Activated CD4-positive, CD25-positive, alpha-beta regulatory T cell (primary cell): ENCODE results near the gene TRAPPC6A.
"Not testable (repeated sequence)": the region's sequence is repeated elsewhere in the genome, so short reads cannot be mapped to it uniquely, and the experiment has no call there.

Source experiments
- DNase-seq, 4 experiments: peaks; one replicate each; lab custom pipeline; 2025; lab: John Stamatoyannopoulos, UW

TRAPPC6A gene

DNA sequence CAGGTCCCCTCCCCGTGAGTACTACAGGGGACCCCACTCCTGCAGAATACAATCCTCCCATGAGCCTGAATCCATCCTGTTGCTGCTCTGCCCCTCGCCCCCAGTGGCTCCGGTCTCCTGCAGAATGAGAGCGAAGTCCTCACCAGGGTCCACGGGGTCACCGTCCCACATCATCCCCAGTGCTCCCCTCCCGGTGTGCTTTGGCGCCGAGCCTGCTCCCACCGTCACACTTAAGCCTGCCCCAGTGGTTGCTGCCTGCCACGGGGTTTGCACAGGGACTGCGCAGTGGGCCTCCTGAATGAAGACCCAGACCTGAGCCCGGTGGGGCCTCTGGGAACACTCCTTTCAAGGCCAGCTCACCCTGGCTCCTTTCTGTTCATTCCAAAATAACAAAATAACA lies 47.8 kb downstream of the TRAPPC6A start:
- DNase-seq, result no peak

DNA sequence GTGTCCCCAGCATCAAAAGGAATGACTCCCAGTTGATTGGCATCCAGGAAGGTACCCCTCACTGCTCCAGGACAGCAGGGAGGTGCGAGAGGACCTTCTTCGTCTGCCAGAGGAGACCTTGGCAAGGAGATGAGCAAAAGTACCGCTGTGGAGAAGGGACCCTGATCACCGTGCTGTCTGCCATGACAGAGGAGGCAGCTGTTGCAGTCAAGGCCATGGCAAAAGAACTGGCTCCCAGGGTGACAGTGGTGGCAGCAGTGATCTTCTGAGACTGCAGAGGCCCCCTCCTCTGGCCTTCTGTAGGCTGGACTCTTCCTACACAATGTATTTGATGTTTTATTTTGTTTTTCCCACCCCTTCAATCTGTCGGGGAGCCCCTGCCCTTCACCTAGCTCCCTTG lies 49.2 kb downstream of the TRAPPC6A start:
- DNase-seq, result no peak

DNA sequence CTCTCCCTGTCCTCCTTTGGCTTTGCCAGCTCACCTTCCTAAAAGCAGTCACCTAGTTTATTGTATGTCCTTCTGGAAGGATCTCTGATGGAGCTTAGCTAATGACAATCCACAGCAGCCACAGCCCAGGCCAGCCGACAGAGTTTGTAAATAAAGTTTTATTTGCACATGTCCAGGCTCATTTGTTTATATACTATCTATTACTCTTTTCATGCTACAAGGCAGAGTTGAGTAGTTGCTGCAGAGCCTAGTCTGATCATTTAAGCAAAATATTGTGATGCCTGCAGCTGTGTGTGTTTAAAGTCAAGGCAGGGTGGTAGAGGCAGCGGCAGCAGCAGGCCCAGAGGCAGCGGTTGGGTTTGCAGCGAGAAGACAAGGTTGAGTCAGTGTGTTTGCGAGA lies 49.9 kb downstream of the TRAPPC6A start:
- DNase-seq, result no peak

DNA sequence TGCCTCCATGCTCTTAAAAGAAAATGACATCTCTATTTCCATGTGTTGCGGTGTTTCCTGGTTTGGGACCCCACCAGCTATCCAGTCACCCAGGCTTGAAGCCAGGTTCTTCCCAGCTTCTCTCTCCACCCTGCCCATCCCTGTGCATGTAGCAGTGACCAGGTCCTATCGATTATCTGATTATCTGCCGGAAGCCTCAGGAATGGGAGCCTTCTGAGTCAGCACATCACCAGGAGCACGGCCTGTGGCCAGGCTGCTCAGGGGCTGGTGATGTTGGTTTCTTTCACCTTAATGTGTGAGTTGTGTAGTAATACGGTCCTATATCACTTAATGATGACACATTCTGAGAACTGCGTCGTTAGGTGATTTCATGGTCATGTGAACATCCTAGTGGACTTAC lies 51.4 kb downstream of the TRAPPC6A start:
- no peak for DNase-seq

DNA sequence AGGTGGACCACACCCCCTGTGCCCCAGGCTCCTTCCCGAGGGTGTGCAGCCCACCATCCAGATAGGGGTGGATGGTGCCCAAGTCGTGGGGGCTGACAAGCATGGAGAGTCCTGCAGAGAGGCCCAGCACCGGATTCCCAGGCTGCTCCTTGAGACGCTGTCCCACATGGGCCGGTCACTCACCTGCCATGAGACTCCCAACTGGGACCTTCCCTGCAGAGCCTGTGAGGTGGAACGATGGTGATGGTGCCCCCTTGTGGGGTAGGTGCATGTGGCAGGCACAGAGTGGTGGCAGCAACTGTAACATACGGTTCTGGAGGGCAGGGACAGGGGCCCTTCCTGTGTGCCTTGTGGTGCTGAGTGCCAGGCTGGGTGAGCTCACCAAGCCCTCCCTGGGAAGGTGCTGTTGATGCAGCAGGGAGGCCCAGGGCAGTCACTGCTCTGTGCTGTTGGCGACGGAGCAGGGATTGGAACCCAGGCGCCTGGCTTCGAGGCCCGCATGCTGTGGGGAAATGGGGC lies 52.0 kb downstream of the TRAPPC6A start:
- peak; percentile 24 to 53 (median 30) for DNase-seq

DNA sequence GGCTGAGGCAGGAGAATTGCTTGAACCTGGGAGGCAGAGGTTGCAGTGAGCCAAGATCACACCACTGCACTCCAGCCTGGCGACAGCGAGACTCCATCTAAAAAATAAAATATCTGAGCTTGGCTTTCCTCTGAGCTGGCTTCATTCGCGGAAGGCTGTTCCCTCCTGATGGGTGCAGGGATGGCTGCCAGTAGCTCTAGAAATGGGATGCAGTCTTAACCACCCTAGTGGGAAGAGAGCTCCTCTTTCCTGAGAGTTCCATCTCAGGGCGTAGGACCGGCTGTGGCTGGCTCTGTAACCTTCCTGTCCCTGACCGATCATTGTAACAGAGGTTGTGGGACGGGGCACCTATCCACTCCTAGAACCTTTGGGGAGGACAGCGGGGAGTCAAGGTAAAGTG lies 52.7 kb downstream of the TRAPPC6A start:
- no peak for DNase-seq

DNA sequence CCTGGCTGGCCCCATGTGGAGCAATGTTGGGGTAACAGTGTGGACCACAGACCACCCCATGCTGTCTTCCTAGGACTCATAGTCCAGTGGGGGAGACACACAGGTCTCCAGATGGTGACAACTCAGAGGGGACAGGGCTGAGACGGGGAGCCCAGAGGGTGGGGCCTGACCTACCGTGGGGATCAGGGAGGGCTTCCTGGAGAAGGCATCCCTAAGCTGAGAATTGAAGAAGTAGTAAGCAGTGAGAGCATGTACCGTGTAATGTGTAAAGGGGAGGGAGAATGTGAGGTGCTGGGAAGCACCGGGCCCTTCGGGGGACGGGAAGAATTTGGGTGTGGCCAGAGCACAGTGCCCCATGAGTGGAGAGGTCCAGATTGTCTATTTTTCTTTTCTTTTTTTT lies 54.0 kb downstream of the TRAPPC6A start:
- no peak for DNase-seq

DNA sequence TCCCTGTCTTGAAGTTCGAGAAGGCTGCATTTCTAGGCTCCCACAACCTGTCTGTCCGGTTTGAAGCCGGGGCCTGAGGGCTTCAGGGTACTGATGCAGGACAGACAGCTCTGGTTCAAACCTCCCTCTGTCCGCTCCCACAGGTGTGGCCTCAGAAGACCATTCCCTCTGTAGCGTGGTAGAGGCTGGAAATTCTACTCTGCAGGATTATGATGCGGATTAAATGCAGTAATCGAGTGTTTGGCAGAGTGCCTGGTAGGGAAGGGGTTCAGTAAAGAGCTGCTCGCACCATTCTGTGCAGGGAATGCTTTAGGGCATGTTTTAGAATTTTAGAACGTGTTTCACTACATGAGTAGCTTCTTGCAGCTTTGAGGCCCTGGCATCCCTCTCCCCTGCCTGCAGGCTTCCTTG lies 54.6 kb downstream of the TRAPPC6A start:
- DNase-seq, result no peak

DNA sequence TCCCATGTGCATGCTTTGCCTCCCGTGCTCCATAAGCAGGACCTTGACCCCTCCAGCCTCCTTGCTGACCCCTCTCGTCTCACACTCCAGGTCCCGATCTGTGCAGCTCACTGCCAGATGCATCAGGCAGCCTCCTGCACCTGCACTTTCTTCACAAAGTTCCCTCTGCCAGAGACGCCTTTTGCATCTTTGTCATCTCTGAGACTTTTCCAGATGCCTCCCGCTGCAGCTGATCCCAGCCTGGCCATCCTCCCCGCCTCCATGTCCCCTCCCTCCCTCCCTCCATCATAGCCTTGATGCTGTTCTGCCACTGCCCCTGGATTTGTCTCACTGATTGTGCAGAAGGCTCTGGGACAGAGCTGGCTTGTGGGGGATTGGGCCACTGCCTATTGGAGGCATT lies 55.2 kb downstream of the TRAPPC6A start:
- DNase-seq, result no peak

DNA sequence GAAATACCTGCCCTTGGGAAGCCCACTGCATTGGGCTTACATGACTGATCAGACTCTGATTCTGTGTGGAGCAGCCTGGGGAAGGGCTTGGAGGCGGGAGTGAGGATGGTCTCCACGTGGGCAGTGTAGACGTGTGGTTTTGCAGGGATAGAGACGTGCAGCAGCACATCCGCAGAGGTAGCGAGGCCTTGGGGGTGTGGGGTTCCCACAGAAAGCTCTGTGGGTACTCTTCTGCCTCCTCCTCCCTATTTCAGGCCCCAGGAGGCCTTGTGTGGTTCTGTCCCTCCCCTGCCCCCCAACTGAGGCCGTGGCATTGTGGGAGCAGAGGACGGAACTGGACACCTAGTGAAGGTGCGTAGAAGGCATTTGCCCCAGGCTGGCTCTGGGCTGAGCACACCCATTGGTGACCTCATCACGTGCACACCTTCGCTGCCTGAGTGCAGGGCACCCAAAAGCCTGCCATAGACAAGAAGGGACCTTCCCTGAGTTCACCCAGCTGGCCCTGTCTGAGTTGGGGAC lies 56.2 kb downstream of the TRAPPC6A start:
- DNase-seq, result no peak

DNA sequence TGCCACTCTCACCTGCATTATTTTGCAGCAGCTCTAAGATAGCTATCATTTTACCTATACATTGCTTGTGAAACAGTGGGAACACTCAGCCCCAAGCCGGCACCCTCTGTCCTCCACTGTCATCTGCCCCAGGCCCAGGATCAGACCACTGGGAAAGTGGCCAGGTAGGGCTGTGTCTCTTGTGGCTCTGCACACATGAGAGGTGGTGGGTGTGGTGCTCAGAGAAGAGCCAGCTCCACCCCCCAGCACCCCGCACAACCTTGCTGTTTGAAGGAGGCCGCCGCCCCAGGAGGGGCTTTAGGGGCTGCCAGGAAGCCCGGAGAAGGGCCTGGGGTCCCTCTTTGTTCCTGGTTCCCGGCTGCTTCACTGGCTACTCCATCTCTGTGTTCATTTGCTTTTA lies 58.5 kb downstream of the TRAPPC6A start:
- DNase-seq, result no peak

DNA sequence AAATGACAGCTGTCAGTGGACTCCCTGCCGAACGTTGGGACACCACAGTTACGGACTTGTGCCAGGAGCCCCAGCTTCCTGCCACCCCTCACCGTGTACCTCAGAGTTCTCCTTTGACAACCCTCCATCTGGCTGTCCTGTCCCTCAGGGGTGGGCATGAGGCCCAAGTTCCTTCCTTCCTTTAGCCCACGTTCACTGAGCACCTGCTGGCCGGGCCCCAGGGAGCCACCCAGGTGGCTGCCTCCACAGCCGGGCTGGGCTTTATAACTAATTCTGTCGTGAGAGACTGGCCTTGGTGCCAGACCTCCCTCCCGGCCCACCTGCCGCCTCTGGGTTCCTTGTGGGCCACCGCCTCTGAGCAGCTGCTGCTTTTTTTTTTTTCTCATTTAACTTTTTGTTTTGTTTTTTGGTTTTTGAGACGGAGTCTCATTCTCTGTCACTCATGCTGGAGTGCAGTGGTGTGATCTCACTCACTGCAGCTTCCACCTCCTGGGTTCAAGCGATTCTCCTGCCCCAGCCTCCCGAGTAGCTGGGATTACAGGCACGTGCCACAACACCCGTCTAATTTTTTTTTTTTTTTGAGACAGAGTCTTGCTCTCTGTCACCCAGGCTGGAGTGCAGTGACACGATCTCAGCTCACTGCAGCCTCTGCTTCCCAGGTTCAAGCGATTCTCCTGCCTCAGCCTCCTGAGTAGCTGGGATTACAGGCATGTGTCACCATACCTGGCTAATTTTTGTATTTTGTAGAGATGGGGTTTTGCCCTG lies 59.3 kb downstream of the TRAPPC6A start:
- DNase-seq, result not testable (repeated sequence)

DNA sequence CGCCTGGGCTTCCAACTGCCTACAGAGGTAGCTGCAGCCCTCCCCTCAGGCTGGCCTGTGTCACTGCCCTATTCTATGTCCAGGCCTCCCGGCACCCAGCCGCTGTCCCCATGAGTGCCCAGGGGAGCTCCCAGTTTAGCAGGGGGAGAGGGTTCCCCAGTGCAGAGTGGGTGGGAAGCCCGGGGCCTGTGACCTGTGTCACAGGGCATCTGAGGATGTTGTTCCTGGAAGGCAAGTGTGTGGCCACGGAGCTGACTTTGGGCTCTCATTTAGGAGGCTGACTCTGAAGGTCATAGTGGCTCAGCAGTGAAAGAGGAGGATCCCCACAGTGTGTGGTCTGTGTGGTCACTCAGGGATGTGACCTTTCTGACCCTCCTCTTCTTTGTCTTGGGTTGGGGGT lies 59.9 kb downstream of the TRAPPC6A start:
- DNase-seq, result no peak

DNA sequence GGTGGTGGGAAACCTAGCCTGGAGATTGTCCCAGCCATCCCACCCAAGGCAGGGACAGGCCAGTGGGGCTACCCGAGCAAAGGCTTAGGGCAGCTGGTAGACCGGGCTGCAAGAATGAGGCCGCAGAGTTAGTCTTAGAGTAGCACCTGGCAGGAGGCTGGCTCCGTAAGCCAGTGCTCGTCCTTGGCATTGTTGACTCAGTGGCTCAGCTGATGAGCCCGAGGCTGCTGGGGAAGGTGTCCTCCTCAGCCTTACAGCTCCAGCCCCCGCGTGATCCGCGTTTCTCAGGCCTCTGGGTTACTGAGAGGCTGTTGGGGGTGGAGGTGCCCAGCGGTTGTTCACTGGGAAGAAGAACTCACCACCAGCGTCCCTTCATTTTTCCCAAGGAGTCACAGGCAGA lies 60.4 kb downstream of the TRAPPC6A start:
- no peak for DNase-seq

DNA sequence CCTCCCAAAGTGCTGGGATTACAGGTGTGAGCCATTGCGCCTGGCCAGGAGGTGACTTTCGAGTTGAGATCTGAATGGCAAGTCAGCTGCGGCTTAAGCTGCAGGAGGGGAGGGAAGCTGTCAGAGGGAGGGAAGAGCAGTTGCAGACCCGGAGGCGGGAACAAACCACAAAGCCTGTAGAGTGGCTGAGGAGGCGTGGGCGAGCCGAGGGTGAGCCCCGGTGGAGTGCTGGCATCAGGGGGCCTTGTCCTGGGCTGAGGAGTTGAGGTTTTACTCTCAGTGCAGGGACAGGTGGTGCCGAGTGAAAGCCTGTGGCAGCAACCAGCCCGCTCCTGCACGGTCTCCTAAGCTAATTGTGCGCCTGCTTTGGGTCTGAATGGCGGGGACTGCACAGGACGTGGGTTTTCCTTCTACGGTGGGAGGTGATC lies 60.9 kb downstream of the TRAPPC6A start:
- no peak for DNase-seq

DNA sequence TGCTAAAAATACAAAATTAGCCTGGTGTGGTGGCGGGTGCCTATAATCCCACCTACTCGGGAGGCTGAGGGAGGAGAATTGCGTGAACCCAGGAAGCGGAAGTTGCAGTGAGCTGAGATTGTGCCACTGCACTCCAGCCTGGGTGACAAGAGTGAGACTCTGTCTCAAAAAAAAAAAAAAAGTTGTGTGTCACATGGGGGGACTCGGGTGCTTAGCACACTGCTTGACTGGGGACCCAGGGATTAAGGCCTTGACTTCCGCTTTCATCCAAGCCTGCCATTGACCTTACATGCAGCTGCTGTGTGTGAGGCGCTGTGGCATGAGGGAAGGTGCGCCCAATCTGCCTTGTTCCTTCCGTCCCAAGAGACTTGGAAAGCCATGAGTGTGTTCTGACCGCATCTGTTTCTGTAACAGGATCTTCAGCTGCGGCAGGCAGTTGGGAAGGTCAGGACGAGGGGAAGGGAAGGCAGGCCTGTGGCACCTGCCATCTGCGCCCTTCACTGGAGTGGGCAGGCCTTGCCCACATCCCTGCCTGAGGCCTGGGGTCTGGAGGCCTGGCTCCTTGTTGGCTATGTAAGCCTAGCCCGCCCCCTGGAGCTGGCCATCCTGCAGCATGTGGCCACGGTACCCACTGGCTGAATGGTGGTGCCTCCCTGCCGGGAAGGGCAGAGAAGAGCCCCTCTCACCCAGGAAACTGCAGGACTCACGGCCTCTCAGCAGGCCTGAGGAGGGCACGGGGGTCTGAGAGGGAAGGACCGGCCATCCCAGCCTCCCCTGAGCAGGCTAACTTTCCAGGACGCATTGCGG lies 62.0 kb downstream of the TRAPPC6A start:
- DNase-seq, result no peak

DNA sequence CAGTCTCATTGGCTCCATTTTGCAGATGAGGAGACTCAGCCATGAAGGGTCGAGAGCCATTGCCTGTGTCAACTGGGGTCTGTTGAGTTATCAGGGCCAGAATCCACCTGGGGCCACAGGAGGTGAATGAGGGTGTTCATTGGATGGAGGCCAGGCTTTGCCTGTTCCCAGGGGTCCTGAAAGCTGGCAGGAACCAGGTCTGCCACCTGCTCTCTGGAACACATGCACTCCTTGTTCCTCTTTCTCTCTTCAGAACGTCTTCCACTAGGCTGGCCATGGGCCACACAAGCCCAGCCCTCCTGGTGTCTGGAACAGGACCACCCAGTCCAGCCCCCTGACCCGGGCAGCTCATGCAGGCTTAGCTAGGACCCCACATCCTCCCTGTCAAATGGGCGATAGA lies 63.9 kb downstream of the TRAPPC6A start:
- no peak for DNase-seq

DNA sequence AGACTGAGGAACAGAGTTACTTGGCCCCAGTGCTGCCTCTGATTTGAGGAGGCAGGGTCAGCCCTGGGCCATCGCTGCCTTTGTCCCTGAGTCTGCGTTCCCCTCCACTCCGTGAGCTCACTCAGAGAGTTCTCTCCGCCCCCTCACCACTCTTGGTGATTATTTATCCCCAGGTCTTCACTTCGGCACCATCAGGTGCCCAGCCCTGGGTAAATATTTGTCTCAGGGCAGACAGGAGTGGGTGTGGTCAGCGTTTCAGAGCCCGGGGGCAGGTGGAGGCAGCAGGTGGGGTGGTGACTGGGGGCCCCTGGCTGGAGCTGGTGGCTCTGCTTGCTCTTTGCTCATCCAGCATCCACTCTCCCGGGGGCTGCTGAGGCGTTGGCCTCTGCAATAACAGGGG lies 64.4 kb downstream of the TRAPPC6A start:
- no peak for DNase-seq
